ENCODE measurements around the gene LCN12. TPM values are rescaled to one million over a fixed set of nuclear protein-coding genes. Genes with fewer than 3 reads are reported as not detected.

The LCN12 gene
- total RNA-seq, 1 experiment from 2014 or later = not detected

DNA sequence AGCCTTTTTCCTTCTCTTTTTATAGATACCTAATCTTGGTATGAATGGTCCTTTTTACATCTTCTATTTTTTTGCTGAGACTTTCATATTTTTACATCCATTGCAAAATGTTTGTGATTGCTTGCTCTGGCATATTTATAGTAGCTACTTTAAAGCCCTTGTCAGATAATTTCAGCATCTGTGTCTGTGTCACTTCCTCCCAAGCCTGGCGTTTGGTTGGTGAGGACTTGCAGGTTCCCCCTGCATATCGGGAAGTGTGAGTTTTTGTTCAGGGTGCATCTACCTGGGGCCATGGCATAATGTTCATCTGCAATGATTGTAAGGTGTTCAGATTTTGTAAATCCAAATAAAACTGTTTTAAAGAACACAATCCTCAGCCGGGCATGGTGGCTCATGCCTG lies 16.4 kb upstream of the LCN12 start:
- DNase-seq (ENCODE audit: low spot score) = no peak
- Histone ChIP-seq H3K9me3 (ENCODE audit: low read depth, low read length, poor library complexity, severe bottlenecking) (no peaks in the 10 kb centered on the region), H3K4me3 (ENCODE audit: low read depth, low read length, poor library complexity, severe bottlenecking) (no peak overlapping the region), H3K27me3 (replicated peaks; ENCODE audit: insufficient read depth, low read depth, low read length, poor library complexity) (no peaks in the 10 kb centered on the region), H3K36me3 (ENCODE audit: insufficient read depth, low read length, poor library complexity, severe bottlenecking) (peaks cover 11% of the 10 kb centered on the region), H3K4me1 (ENCODE audit: insufficient read depth, low read length, poor library complexity, severe bottlenecking) (no peaks in the 10 kb centered on the region), H3K27ac (ENCODE audit: low read depth, low read length, poor library complexity, severe bottlenecking) (no peak overlapping the region)
- BruUV-seq (replicated peaks) = no TSS peak
- CTCF ChIA-PET = no interaction called here
- TF ChIP-seq EZH2 (IDR thresholded peaks at IDR 0.05; ENCODE audit: borderline replicate concordance, low read depth, low read length, poor library complexity, severe bottlenecking) = no peak
- TF ChIP-seq, protein P1, sequence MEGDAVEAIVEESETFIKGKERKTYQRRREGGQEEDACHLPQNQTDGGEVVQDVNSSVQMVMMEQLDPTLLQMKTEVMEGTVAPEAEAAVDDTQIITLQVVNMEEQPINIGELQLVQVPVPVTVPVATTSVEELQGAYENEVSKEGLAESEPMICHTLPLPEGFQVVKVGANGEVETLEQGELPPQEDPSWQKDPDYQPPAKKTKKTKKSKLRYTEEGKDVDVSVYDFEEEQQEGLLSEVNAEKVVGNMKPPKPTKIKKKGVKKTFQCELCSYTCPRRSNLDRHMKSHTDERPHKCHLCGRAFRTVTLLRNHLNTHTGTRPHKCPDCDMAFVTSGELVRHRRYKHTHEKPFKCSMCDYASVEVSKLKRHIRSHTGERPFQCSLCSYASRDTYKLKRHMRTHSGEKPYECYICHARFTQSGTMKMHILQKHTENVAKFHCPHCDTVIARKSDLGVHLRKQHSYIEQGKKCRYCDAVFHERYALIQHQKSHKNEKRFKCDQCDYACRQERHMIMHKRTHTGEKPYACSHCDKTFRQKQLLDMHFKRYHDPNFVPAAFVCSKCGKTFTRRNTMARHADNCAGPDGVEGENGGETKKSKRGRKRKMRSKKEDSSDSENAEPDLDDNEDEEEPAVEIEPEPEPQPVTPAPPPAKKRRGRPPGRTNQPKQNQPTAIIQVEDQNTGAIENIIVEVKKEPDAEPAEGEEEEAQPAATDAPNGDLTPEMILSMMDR (conservative IDR thresholded peaks at IDR 0.05; ENCODE audit: low read depth, low read length) = no peak
- intact Hi-C loops (cut with micrococcal nuclease; ENCODE audit: unreplicated experiment) = no loop called here
- POLR2A ChIA-PET (ENCODE audit: low non-redundant PET) = no interaction called here

DNA sequence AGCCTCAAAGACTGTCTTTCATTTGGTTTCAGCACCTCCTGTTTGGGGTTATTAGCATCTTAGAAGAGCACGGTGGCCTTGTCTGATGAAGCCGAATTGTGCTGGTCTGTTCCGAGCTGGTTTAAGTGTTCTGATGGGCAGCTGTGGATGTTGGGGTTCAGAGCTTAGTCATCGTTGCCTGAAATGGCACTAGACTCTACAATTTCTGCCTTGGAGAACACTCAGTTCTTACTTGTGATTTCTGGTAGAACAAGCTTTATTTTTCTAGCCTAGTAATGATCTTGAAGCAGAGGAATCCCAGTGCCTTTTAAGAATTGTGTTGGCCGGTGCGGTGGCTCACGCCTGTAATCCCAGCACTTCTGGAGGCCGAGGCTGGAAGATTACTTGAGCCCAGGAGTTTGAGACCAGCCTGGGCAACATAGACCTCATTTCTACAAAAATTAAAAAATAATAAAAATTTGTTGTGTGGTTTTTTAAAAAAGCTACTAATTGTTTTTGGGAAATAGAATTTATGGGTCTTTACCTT lies 15.4 kb upstream of the LCN12 start:
- H3K27ac ChIP-seq (ENCODE audit: low read depth, low read length, poor library complexity, severe bottlenecking) = no peak overlapping the region
- peaks cover 20% of the 10 kb centered on the region for H3K36me3 ChIP-seq (ENCODE audit: insufficient read depth, low read length, poor library complexity, severe bottlenecking)
- no peaks in the 10 kb centered on the region for H3K27me3 ChIP-seq (replicated peaks; ENCODE audit: insufficient read depth, low read depth, low read length, poor library complexity)
- no peaks in the 10 kb centered on the region for H3K9me3 ChIP-seq (ENCODE audit: low read depth, low read length, poor library complexity, severe bottlenecking)
- no peak overlapping the region for H3K4me3 ChIP-seq (ENCODE audit: low read depth, low read length, poor library complexity, severe bottlenecking)
- TF ChIP-seq EZH2 (IDR thresholded peaks at IDR 0.05; ENCODE audit: borderline replicate concordance, low read depth, low read length, poor library complexity, severe bottlenecking) = no peak
- TF ChIP-seq, protein P1 (conservative IDR thresholded peaks at IDR 0.05; ENCODE audit: low read depth, low read length) = no peak
- H3K4me1 ChIP-seq (ENCODE audit: insufficient read depth, low read length, poor library complexity, severe bottlenecking) = no peaks in the 10 kb centered on the region
- DNase-seq (ENCODE audit: low spot score) = no peak
- BruUV-seq (replicated peaks) = no TSS peak
- intact Hi-C loops (cut with micrococcal nuclease; ENCODE audit: unreplicated experiment) = no loop called here
- POLR2A ChIA-PET (ENCODE audit: low non-redundant PET) = no interaction called here
- CTCF ChIA-PET = no interaction called here

DNA sequence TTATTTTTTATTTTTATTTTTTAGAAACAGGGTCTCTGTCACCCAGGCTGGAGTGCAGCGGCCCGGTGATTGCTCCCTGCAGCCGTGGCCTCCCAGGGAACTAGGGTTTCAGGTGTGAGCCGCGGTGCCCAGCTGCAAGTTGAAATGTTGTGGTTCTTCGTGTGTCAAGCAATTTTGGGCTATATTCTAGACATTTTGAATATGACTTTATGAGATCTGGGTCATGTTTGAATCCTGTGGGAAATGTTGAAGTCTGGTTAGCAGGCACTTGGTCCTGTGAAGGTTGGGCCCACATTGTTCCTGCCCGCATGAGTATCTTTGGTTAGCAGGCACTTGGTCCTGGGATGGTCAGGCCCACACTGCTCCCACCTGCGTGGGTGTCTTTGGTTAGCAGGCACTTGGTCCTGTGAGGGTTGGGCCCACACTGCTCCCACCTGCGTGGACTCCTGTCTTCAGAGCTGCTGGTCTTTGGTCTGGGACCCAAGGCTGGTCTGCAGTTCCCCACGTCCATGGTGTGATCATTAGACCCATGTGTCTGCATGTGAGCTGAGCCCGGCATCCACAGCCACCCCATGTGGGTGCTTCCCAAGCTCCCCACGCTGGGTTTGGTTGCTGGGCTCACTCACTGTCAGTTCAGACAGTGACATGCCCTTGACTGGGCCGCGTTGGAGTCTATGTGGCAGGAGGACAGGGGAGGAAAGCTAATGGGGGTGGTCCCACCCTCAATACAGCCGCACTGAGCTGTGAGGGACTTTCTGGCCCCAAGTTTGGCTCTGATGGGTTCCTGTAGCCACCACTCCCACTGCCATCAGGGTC lies 14.7 kb upstream of the LCN12 start:
- no peaks in the 10 kb centered on the region for H3K4me1 ChIP-seq (ENCODE audit: insufficient read depth, low read length, poor library complexity, severe bottlenecking)
- POLR2A ChIA-PET (ENCODE audit: low non-redundant PET) = no interaction called here
- CTCF ChIA-PET = no interaction called here
- DNase-seq (ENCODE audit: low spot score) = no peak
- intact Hi-C loops (cut with micrococcal nuclease; ENCODE audit: unreplicated experiment) = no loop called here
- H3K4me3 ChIP-seq (ENCODE audit: low read depth, low read length, poor library complexity, severe bottlenecking) = no peak overlapping the region
- H3K9me3 ChIP-seq (ENCODE audit: low read depth, low read length, poor library complexity, severe bottlenecking) = no peaks in the 10 kb centered on the region
- no peak overlapping the region for H3K27ac ChIP-seq (ENCODE audit: low read depth, low read length, poor library complexity, severe bottlenecking)
- H3K27me3 ChIP-seq (replicated peaks; ENCODE audit: insufficient read depth, low read depth, low read length, poor library complexity) = no peaks in the 10 kb centered on the region
- no TSS peak for BruUV-seq (replicated peaks)
- TF ChIP-seq, protein P1 (conservative IDR thresholded peaks at IDR 0.05; ENCODE audit: low read depth, low read length) = no peak
- TF ChIP-seq EZH2 (IDR thresholded peaks at IDR 0.05; ENCODE audit: borderline replicate concordance, low read depth, low read length, poor library complexity, severe bottlenecking) = no peak
- H3K36me3 ChIP-seq (ENCODE audit: insufficient read depth, low read length, poor library complexity, severe bottlenecking) = peaks cover 27% of the 10 kb centered on the region

Measured in A673 (cell line).